Neural progenitor cell (in vitro differentiated cells): Measurements from ENCODE around the gene ARID3A. TPM values are rescaled to one million over a fixed set of nuclear protein-coding genes. Genes with fewer than 3 reads are reported as not detected.

Experiments used
- DNase-seq: peaks from one replicate; pipeline ENCODE4 v3.0.0-alpha.2; 2016; ENCODE audit warnings: low spot score
- H2AFZ ChIP-seq: fragments of 200-600 bp; sonication (generic); replicated peaks from 2 replicates; pipeline ENCODE4 v1.6.1; 2016; ENCODE audit warnings: antibody characterized with exemption
- H3F3A ChIP-seq: fragments of 200-600 bp; sonication (generic); 2 replicates; pipeline ENCODE4 v1.6.1; 2016; ENCODE audit warnings: antibody characterized with exemption, low read depth
- H3K27ac ChIP-seq: fragments of 200-600 bp; sonication (generic); 2 replicates; pipeline ENCODE4 v1.5.1; 2016; ENCODE audit warnings: mild to moderate bottlenecking
- H3K27me3 ChIP-seq: fragments of 200-600 bp; sonication (generic); 2 replicates; pipeline ENCODE4 v1.6.1; 2016; ENCODE audit warnings: mild to moderate bottlenecking, moderate library complexity
- H3K36me3 ChIP-seq: fragments of 200-600 bp; sonication (generic); 2 replicates; pipeline ENCODE4 v1.5.1; 2016
- H3K4me1 ChIP-seq: fragments of 200-600 bp; sonication (generic); 2 replicates; pipeline ENCODE4 v1.6.1; 2016; ENCODE audit warnings: mixed run types
- H3K4me2 ChIP-seq: fragments of 200-600 bp; sonication (generic); 2 replicates; pipeline ENCODE4 v1.6.1; 2016
- H3K4me3 ChIP-seq: fragments of 200-600 bp; sonication (generic); 2 replicates; pipeline ENCODE4 v1.5.1; 2016
- H3K79me2 ChIP-seq: fragments of 200-600 bp; sonication (generic); 2 replicates; pipeline ENCODE4 v1.6.1; 2016; ENCODE audit warnings: low read depth
- H3K9ac ChIP-seq: fragments of 200-600 bp; sonication (generic); 2 replicates; pipeline ENCODE4 v1.6.1; 2016
- H3K9me3 ChIP-seq: fragments of 200-600 bp; sonication (generic); 2 replicates; pipeline ENCODE4 v1.5.1; 2016; ENCODE audit warnings: low read depth
- H4K20me1 ChIP-seq: fragments of 200-600 bp; sonication (generic); 2 replicates; pipeline ENCODE4 v1.6.1; 2016; ENCODE audit warnings: low read depth
- H3K27ac Mint-ChIP-seq: 3 replicates; pipeline ENCODE4 v1.8.0; 2021; ENCODE audit warnings: mixed read lengths
- H3K27me3 Mint-ChIP-seq: 2 replicates; pipeline ENCODE4 v1.8.0; 2022; ENCODE audit warnings: low read depth, mild to moderate bottlenecking, inconsistent platforms, moderate library complexity, mixed read lengths; ENCODE audit not compliant: insufficient read depth
- H3K36me3 Mint-ChIP-seq: 3 replicates; pipeline ENCODE4 v1.8.0; 2021; ENCODE audit warnings: mixed read lengths
- H3K4me1 Mint-ChIP-seq: 3 replicates; pipeline ENCODE4 v1.8.0; 2021; ENCODE audit warnings: mixed read lengths
- H3K4me3 Mint-ChIP-seq: 3 replicates; pipeline ENCODE4 v1.8.0; 2021; ENCODE audit warnings: mild to moderate bottlenecking, moderate library complexity, mixed read lengths
- H3K9me3 Mint-ChIP-seq: 3 replicates; pipeline ENCODE4 v1.8.0; 2020; ENCODE audit warnings: mixed read lengths
- CTCF ChIP-seq: fragments of 200-600 bp; sonication (generic); IDR thresholded peaks from 2 replicates; pipeline ENCODE4 v1.5.1; 2017; ENCODE audit warnings: antibody characterized with exemption, mild to moderate bottlenecking
- EZH2 ChIP-seq: fragments of 200-600 bp; sonication (generic); IDR thresholded peaks from 2 replicates; pipeline ENCODE4 v1.6.1; 2017; ENCODE audit warnings: antibody characterized with exemption, mild to moderate bottlenecking, moderate library complexity
- EZH2phosphoT487 ChIP-seq: fragments of 200-600 bp; sonication (generic); IDR thresholded peaks from 2 replicates; pipeline ENCODE4 v1.6.1; 2017; ENCODE audit warnings: antibody characterized with exemption
- total RNA-seq: library from RNA; depleted of rRNA; stranded (reverse); fragments of >200 nt; gene quantifications from 2 replicates; pipeline ENCODE4 v1.2.3, GENCODE V29; 2015; ENCODE audit warnings: low replicate concordance

Gene ARID3A
- total RNA-seq, 1 donor from 2014 or later: 25.5 TPM

GRCh38 chr19:1009041-1009980, 83.5 kb downstream of the ARID3A start:
- H3K36me3 Mint-ChIP-seq: no peaks in the 10 kb centered on the region
- no peaks in the 10 kb centered on the region for H3K27me3 ChIP-seq
- H3K4me3 Mint-ChIP-seq: no peak overlapping the region
- H3K9me3 ChIP-seq: no peaks in the 10 kb centered on the region
- peaks cover 5% of the 10 kb centered on the region for H4K20me1 ChIP-seq
- no peak for DNase-seq
- no peaks in the 10 kb centered on the region for H3K9me3 Mint-ChIP-seq
- no peak overlapping the region for H3K9ac ChIP-seq
- no peak overlapping the region for H3K4me3 ChIP-seq
- no peaks in the 10 kb centered on the region for H3K4me1 Mint-ChIP-seq
- no peaks in the 10 kb centered on the region for H3K36me3 ChIP-seq
- H3K4me1 ChIP-seq: no peaks in the 10 kb centered on the region
- no peak overlapping the region for H3K27ac ChIP-seq
- no peak overlapping the region for H3K27ac Mint-ChIP-seq
- no peaks in the 10 kb centered on the region for H3F3A ChIP-seq
- H2AFZ ChIP-seq: no peak overlapping the region
- H3K79me2 ChIP-seq: peaks cover 2% of the 10 kb centered on the region
- H3K27me3 Mint-ChIP-seq: no peaks in the 10 kb centered on the region
- H3K4me2 ChIP-seq: no peak overlapping the region
- TF ChIP-seq CTCF (no peak), EZH2 (no peak), EZH2phosphoT487 (no peak)

- no peaks in the 10 kb centered on the region for H3F3A ChIP-seq
- H3K4me2 ChIP-seq: no peak overlapping the region
- no peaks in the 10 kb centered on the region for H3K9me3 Mint-ChIP-seq
- H3K4me3 Mint-ChIP-seq: no peak overlapping the region
- peaks cover 9% of the 10 kb centered on the region for H3K79me2 ChIP-seq
- no peaks in the 10 kb centered on the region for H3K36me3 ChIP-seq
- peaks cover 12% of the 10 kb centered on the region for H4K20me1 ChIP-seq
- no peak overlapping the region for H3K9ac ChIP-seq
- H3K4me1 Mint-ChIP-seq: no peaks in the 10 kb centered on the region
- H3K9me3 ChIP-seq: no peaks in the 10 kb centered on the region
- no peak overlapping the region for H2AFZ ChIP-seq
- TF ChIP-seq EZH2phosphoT487: no peak
- TF ChIP-seq CTCF: no peak
- no peak for TF ChIP-seq EZH2
- H3K36me3 Mint-ChIP-seq: no peaks in the 10 kb centered on the region
- H3K27me3 ChIP-seq: no peaks in the 10 kb centered on the region
- H3K27ac ChIP-seq: no peak overlapping the region
- DNase-seq: no peak
- no peak overlapping the region for H3K27ac Mint-ChIP-seq
- no peaks in the 10 kb centered on the region for H3K27me3 Mint-ChIP-seq
- H3K4me3 ChIP-seq: no peak overlapping the region
- no peaks in the 10 kb centered on the region for H3K4me1 ChIP-seq
Observed at GRCh38 chr19:1009981-1010538, 84.2 kb downstream of the ARID3A start.

- Histone ChIP-seq H3K4me2 (no peak overlapping the region), H3F3A (no peaks in the 10 kb centered on the region), H3K79me2 (peaks cover 17% of the 10 kb centered on the region), H3K9me3 (no peaks in the 10 kb centered on the region), H3K9ac (no peak overlapping the region), H3K27ac (no peak overlapping the region), H2AFZ (no peak overlapping the region), H3K36me3 (no peaks in the 10 kb centered on the region), H3K4me1 (peaks cover 3% of the 10 kb centered on the region), H4K20me1 (peaks cover 20% of the 10 kb centered on the region), H3K4me3 (no peak overlapping the region), H3K27me3 (no peaks in the 10 kb centered on the region)
- no peaks in the 10 kb centered on the region for H3K36me3 Mint-ChIP-seq
- no peaks in the 10 kb centered on the region for H3K27me3 Mint-ChIP-seq
- peaks cover 4% of the 10 kb centered on the region for H3K4me1 Mint-ChIP-seq
- no peak for DNase-seq
- no peak overlapping the region for H3K27ac Mint-ChIP-seq
- TF ChIP-seq CTCF (no peak), EZH2phosphoT487 (no peak), EZH2 (no peak)
- no peaks in the 10 kb centered on the region for H3K9me3 Mint-ChIP-seq
- no peak overlapping the region for H3K4me3 Mint-ChIP-seq
Observed at GRCh38 chr19:1010586-1011510, 85.0 kb downstream of the ARID3A start.
